Keratinocyte (primary cell): ENCODE data around the gene CCDC9B.

Source experiments
- EZH2 ChIP-seq: IDR thresholded peaks from one replicate; pipeline ENCODE4 v1.6.1; 2012; ENCODE audit warnings: inconsistent platforms, mild to moderate bottlenecking, low read length, moderate library complexity
- TF ChIP-seq, protein P1 (sequence below), 3 experiments: IDR thresholded peaks in 1 of 3; conservative IDR thresholded peaks in 1 of 3; optimal IDR thresholded peaks in 1 of 3; 2 replicates in 2 of 3; 3 replicates in 1 of 3; pipeline versions ENCODE3 to v1.5.1; 2011; ENCODE audit warnings: low read length in 3 of 3, mild to moderate bottlenecking in 3 of 3, moderate library complexity in 2 of 3, control low read depth in 1 of 3, inconsistent platforms in 1 of 3; ENCODE audit not compliant: insufficient read depth in 2 of 3; ENCODE audit errors: extremely low read depth in 1 of 3

DNA sequence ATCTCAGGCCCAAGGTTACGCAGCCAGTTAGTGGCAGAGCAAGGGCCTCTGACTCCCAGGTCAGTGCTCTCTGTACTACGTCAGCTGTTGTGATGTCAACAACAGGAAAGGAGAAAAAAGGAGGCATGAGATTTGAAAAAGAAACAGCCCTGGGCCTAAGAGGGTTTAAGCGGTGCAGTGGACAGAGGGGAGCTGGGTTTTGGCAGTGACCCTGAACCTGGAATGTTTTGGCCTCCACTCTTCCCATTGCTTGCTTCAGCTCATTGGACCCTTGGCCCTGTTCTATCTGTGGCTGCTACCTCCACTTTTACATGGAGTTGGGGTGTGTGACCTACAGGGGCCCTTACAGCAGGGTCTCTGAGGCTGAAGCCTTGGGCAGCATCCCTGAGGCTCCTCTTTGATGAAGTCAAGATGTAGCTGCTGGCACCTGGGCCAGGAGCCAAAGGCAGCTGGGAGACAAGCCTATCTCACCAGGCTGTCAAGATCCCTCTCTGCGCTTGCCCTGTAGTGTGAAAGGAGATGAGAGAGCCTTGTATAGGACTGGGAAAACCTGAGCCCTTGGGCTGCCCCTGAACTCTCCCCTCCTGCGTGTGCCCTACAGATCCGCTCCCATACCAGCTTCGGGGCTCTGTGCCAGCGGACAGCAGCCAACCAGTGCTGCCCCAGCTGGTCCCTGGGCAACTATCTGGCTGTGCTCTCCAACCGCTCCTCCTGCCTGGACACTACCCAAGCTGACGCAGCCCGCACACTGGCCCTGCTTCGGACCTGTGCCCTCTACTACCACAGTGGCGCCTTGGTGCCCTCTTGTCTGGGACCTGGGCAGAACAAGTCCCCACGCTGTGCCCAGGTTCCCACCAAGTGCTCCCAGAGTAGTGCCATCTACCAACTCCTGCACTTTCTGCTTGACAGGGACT lies 26.0 kb upstream of the CCDC9B start:
- TF ChIP-seq, protein P1, sequence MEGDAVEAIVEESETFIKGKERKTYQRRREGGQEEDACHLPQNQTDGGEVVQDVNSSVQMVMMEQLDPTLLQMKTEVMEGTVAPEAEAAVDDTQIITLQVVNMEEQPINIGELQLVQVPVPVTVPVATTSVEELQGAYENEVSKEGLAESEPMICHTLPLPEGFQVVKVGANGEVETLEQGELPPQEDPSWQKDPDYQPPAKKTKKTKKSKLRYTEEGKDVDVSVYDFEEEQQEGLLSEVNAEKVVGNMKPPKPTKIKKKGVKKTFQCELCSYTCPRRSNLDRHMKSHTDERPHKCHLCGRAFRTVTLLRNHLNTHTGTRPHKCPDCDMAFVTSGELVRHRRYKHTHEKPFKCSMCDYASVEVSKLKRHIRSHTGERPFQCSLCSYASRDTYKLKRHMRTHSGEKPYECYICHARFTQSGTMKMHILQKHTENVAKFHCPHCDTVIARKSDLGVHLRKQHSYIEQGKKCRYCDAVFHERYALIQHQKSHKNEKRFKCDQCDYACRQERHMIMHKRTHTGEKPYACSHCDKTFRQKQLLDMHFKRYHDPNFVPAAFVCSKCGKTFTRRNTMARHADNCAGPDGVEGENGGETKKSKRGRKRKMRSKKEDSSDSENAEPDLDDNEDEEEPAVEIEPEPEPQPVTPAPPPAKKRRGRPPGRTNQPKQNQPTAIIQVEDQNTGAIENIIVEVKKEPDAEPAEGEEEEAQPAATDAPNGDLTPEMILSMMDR (optimal IDR thresholded peaks at IDR 0.05 in 1 of 3, IDR thresholded peaks at IDR 0.05 in 1 of 3, conservative IDR thresholded peaks at IDR 0.05 in 1 of 3; ENCODE audit: extremely low read depth in 1 of 3, insufficient read depth in 2 of 3, low read length in 3 of 3), result no peak
- no peak for TF ChIP-seq EZH2
